Astrocyte (in vitro differentiated cells and primary cell): ENCODE measurements around the gene MYO9A. TPM values are rescaled to one million over a fixed set of nuclear protein-coding genes. Genes with fewer than 3 reads are reported as not detected.

Experiments
- DNase-seq: peaks from one replicate; pipeline ENCODE4 v3.0.0-alpha.2; 2010; ENCODE audit warnings: low read depth
- FAIRE-seq: peaks from 2 replicates; lab custom pipeline; 2011; peaks lifted over from hg19 to GRCh38; lab: Jason Lieb, UNC
- H2AFZ ChIP-seq: 2 replicates; pipeline ENCODE4 v1.6.0; 2012; ENCODE audit warnings: low read depth, low read length, inconsistent platforms
- H3K27ac ChIP-seq: 2 replicates; pipeline ENCODE4 v1.5.1; 2011; ENCODE audit warnings: low read depth, low read length, inconsistent platforms
- H3K27me3 ChIP-seq: 2 replicates; pipeline ENCODE4 v1.6.0; 2011; ENCODE audit warnings: low read length, inconsistent platforms; ENCODE audit not compliant: insufficient read depth
- H3K36me3 ChIP-seq: 2 replicates; pipeline ENCODE4 v1.5.1; 2011; ENCODE audit warnings: low read length, inconsistent platforms; ENCODE audit not compliant: insufficient read depth
- H3K4me1 ChIP-seq: 2 replicates; pipeline ENCODE4 v1.5.1; 2011; ENCODE audit warnings: low read length, inconsistent platforms; ENCODE audit not compliant: insufficient read depth
- H3K4me2 ChIP-seq: 2 replicates; pipeline ENCODE4 v1.6.0; 2012; ENCODE audit warnings: low read length, inconsistent platforms
- H3K4me3 ChIP-seq: 2 replicates; pipeline ENCODE4 v1.5.1; 2011; ENCODE audit warnings: low read depth, mild to moderate bottlenecking, low read length, inconsistent platforms; ENCODE audit not compliant: insufficient read depth
- H3K79me2 ChIP-seq: 2 replicates; pipeline ENCODE4 v1.6.0; 2012; ENCODE audit warnings: mild to moderate bottlenecking, low read length, inconsistent platforms; ENCODE audit not compliant: insufficient read depth
- H3K9ac ChIP-seq: 2 replicates; pipeline ENCODE4 v1.6.0; 2012; ENCODE audit warnings: mild to moderate bottlenecking, low read length, inconsistent platforms
- H3K9me3 ChIP-seq: 2 replicates; pipeline ENCODE4 v1.5.1; 2012; ENCODE audit warnings: low read depth, mild to moderate bottlenecking, low read length, inconsistent platforms; ENCODE audit not compliant: insufficient read depth
- H4K20me1 ChIP-seq: 2 replicates; pipeline ENCODE4 v1.6.0; 2012; ENCODE audit warnings: low read length, inconsistent platforms; ENCODE audit not compliant: insufficient read depth
- H3K27ac Mint-ChIP-seq: one replicate; pipeline ENCODE4 v1.8.0; 2021; ENCODE audit warnings: mild to moderate bottlenecking, mixed read lengths; ENCODE audit not compliant: unreplicated experiment
- H3K27me3 Mint-ChIP-seq: one replicate; pipeline ENCODE4 v1.8.0; 2021; ENCODE audit warnings: low read depth, mixed read lengths; ENCODE audit not compliant: unreplicated experiment
- H3K36me3 Mint-ChIP-seq: one replicate; pipeline ENCODE4 v1.8.0; 2021; ENCODE audit warnings: low read depth, mixed read lengths; ENCODE audit not compliant: unreplicated experiment
- H3K4me1 Mint-ChIP-seq: one replicate; pipeline ENCODE4 v1.8.0; 2021; ENCODE audit warnings: low read depth, mixed read lengths; ENCODE audit not compliant: unreplicated experiment
- H3K4me3 Mint-ChIP-seq: one replicate; pipeline ENCODE4 v1.8.0; 2021; ENCODE audit warnings: mild to moderate bottlenecking, moderate library complexity, mixed read lengths; ENCODE audit not compliant: unreplicated experiment
- H3K9me3 Mint-ChIP-seq: one replicate; pipeline ENCODE4 v1.8.0; 2021; ENCODE audit warnings: mild to moderate bottlenecking, mixed read lengths; ENCODE audit not compliant: unreplicated experiment
- EZH2 ChIP-seq: IDR thresholded peaks from 2 replicates; pipeline ENCODE4 v1.6.1; 2012; ENCODE audit warnings: mild to moderate bottlenecking, low read length, inconsistent platforms; ENCODE audit not compliant: insufficient read depth
- total RNA-seq: library from RNA; stranded (reverse); gene quantifications from 2 replicates; pipeline ENCODE4 v1.2.1, GENCODE V29; 2021
- TF ChIP-seq, protein P1 (sequence below): IDR thresholded peaks from 2 replicates; pipeline ENCODE4 v1.5.1; 2011; ENCODE audit warnings: low read depth, mild to moderate bottlenecking, inconsistent platforms, low read length, moderate library complexity; ENCODE audit not compliant: insufficient read depth

The MYO9A gene
- total RNA-seq, 1 donor from 2014 or later, result 26.4 TPM

- peaks cover 22% of the 10 kb centered on the region for H3K36me3 ChIP-seq
- Mint-ChIP-seq H3K4me3 (no peak overlapping the region), H3K4me1 (no peaks in the 10 kb centered on the region), H3K27ac (no peak overlapping the region), H3K36me3 (peaks cover 27% of the 10 kb centered on the region), H3K27me3 (no peaks in the 10 kb centered on the region), H3K9me3 (no peaks in the 10 kb centered on the region)
- peaks cover 4% of the 10 kb centered on the region for H3K9me3 ChIP-seq
- no peak overlapping the region for H3K9ac ChIP-seq
- H2AFZ ChIP-seq, result no peak overlapping the region
- H3K27ac ChIP-seq, result no peak overlapping the region
- no peaks in the 10 kb centered on the region for H4K20me1 ChIP-seq
- H3K27me3 ChIP-seq, result no peaks in the 10 kb centered on the region
- no peak overlapping the region for H3K4me3 ChIP-seq
- no peak overlapping the region for H3K4me2 ChIP-seq
- TF ChIP-seq, protein P1, sequence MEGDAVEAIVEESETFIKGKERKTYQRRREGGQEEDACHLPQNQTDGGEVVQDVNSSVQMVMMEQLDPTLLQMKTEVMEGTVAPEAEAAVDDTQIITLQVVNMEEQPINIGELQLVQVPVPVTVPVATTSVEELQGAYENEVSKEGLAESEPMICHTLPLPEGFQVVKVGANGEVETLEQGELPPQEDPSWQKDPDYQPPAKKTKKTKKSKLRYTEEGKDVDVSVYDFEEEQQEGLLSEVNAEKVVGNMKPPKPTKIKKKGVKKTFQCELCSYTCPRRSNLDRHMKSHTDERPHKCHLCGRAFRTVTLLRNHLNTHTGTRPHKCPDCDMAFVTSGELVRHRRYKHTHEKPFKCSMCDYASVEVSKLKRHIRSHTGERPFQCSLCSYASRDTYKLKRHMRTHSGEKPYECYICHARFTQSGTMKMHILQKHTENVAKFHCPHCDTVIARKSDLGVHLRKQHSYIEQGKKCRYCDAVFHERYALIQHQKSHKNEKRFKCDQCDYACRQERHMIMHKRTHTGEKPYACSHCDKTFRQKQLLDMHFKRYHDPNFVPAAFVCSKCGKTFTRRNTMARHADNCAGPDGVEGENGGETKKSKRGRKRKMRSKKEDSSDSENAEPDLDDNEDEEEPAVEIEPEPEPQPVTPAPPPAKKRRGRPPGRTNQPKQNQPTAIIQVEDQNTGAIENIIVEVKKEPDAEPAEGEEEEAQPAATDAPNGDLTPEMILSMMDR, result no peak
- no peak for TF ChIP-seq EZH2
- DNase-seq (no peak), FAIRE-seq (no peak)
- no peaks in the 10 kb centered on the region for H3K79me2 ChIP-seq
- no peaks in the 10 kb centered on the region for H3K4me1 ChIP-seq
Observed at GRCh38 chr15:71932689-71933088, 185.3 kb downstream of the MYO9A start.

DNA sequence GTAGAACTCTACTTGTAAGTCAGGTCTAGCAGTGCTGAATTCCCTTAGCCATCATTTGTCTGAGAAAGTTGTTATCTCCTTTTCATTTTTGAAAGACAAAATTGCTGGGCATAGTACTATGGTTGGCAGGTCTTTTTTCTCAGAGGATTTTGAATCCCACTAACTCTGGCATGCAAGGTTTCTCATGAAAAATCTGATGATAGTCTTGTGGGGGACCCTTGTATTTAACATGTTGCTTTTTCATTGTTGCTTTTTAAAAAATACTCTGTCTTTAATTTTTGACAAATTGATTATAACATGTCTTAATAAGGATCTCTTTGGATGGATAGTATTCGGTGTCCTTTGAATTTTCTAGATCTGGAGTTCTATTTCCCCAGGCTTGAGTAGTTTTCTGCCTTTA is 186.7 kb downstream of the MYO9A start:
- TF ChIP-seq, protein P1, result no peak
- TF ChIP-seq EZH2, result no peak
- Mint-ChIP-seq H3K36me3 (peaks cover 30% of the 10 kb centered on the region), H3K4me3 (no peak overlapping the region), H3K27ac (no peak overlapping the region), H3K9me3 (no peaks in the 10 kb centered on the region), H3K27me3 (no peaks in the 10 kb centered on the region), H3K4me1 (no peaks in the 10 kb centered on the region)
- no peak overlapping the region for H3K4me3 ChIP-seq
- H3K9ac ChIP-seq, result no peak overlapping the region
- H3K9me3 ChIP-seq, result peaks cover 4% of the 10 kb centered on the region
- no peaks in the 10 kb centered on the region for H3K4me1 ChIP-seq
- peaks cover 22% of the 10 kb centered on the region for H3K36me3 ChIP-seq
- no peak overlapping the region for H3K27ac ChIP-seq
- no peak overlapping the region for H3K4me2 ChIP-seq
- H2AFZ ChIP-seq, result no peak overlapping the region
- no peaks in the 10 kb centered on the region for H4K20me1 ChIP-seq
- DNase-seq (no peak), FAIRE-seq (no peak)
- no peaks in the 10 kb centered on the region for H3K79me2 ChIP-seq
- H3K27me3 ChIP-seq, result no peaks in the 10 kb centered on the region

GRCh38 chr15:71925145-71925544 is 192.8 kb downstream of the MYO9A start:
- H3K36me3 ChIP-seq, result peaks cover 2% of the 10 kb centered on the region
- Mint-ChIP-seq H3K27me3 (no peaks in the 10 kb centered on the region), H3K4me3 (no peak overlapping the region), H3K4me1 (no peaks in the 10 kb centered on the region), H3K27ac (no peak overlapping the region), H3K9me3 (peaks cover 1% of the 10 kb centered on the region), H3K36me3 (peaks cover 4% of the 10 kb centered on the region)
- H3K27me3 ChIP-seq, result no peaks in the 10 kb centered on the region
- TF ChIP-seq, protein P1, result no peak
- TF ChIP-seq EZH2, result no peak
- no peak overlapping the region for H3K4me2 ChIP-seq
- no peak overlapping the region for H3K9ac ChIP-seq
- no peaks in the 10 kb centered on the region for H3K79me2 ChIP-seq
- no peaks in the 10 kb centered on the region for H3K4me1 ChIP-seq
- no peak overlapping the region for H2AFZ ChIP-seq
- H3K4me3 ChIP-seq, result no peak overlapping the region
- FAIRE-seq (no peak), DNase-seq (no peak)
- H4K20me1 ChIP-seq, result no peaks in the 10 kb centered on the region
- H3K27ac ChIP-seq, result no peak overlapping the region
- H3K9me3 ChIP-seq, result no peaks in the 10 kb centered on the region
